Suprapubic skin (tissue), 3 donors: ENCODE measurements around the gene PDGFRB.

Experiments used
- CTCF ChIP-seq, 2 donors: fragments of 200-600 bp in 1 of 2; fragments of 450-650 bp in 1 of 2; sonication (generic) in 1 of 2; IDR thresholded peaks; one replicate each; pipeline ENCODE4 v1.5.1; 2016 to 2019; ENCODE audit warnings: antibody characterized with exemption in 2 of 2, mild to moderate bottlenecking in 1 of 2, moderate library complexity in 1 of 2
- EP300 ChIP-seq: sonication (generic); formaldehyde crosslinking; IDR thresholded peaks from one replicate; pipeline ENCODE4 v1.6.1; 2017; ENCODE audit warnings: antibody characterized with exemption

GRCh38 chr5:150122536-150123481 is 32.8 kb downstream of the PDGFRB start:
- TF ChIP-seq EP300, result no peak
- no peak for TF ChIP-seq CTCF (IDR thresholded peaks at IDR 0.05)
